Peyer's patch (tissue), 4 donors: ENCODE measurements around the gene PTPN3.

Experiments
- POLR2A ChIP-seq, 2 donors: fragments of 450-650 bp; IDR thresholded peaks; one replicate each; pipeline ENCODE4 v1.5.1; 2017; ENCODE audit warnings: antibody characterized with exemption in 2 of 2, mild to moderate bottlenecking in 2 of 2, moderate library complexity in 2 of 2
- TF ChIP-seq, protein P1 (sequence below), 6 experiments: fragments of 450-650 bp in 4 of 6; fragments of 200-600 bp in 2 of 6; sonication (generic) in 1 of 6; IDR thresholded peaks; one replicate each; pipeline ENCODE4 v1.5.1; 2017 to 2019; ENCODE audit warnings: antibody characterized with exemption in 6 of 6, mild to moderate bottlenecking in 3 of 6, moderate library complexity in 1 of 6

GRCh38 chr9:109496841-109497225, 1.3 kb downstream of the PTPN3 start:
- TF ChIP-seq, protein P1, sequence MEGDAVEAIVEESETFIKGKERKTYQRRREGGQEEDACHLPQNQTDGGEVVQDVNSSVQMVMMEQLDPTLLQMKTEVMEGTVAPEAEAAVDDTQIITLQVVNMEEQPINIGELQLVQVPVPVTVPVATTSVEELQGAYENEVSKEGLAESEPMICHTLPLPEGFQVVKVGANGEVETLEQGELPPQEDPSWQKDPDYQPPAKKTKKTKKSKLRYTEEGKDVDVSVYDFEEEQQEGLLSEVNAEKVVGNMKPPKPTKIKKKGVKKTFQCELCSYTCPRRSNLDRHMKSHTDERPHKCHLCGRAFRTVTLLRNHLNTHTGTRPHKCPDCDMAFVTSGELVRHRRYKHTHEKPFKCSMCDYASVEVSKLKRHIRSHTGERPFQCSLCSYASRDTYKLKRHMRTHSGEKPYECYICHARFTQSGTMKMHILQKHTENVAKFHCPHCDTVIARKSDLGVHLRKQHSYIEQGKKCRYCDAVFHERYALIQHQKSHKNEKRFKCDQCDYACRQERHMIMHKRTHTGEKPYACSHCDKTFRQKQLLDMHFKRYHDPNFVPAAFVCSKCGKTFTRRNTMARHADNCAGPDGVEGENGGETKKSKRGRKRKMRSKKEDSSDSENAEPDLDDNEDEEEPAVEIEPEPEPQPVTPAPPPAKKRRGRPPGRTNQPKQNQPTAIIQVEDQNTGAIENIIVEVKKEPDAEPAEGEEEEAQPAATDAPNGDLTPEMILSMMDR (IDR thresholded peaks at IDR 0.05) = no peak
- no peak for TF ChIP-seq POLR2A (IDR thresholded peaks at IDR 0.05)
